ENCODE data around the gene TCN1.

Gene TCN1

GRCh38 chr11:59846556-59846955 lies 19.7 kb downstream of the TCN1 start:
- no peak for TF ChIP-seq POLR2AphosphoS5 (IDR thresholded peaks at IDR 0.05; ENCODE audit: low read depth, low read length)
- no peak for TF ChIP-seq FOXP2 (optimal IDR thresholded peaks at IDR 0.05; ENCODE audit: borderline replicate concordance, extremely low read depth, extremely low read length, insufficient read depth)
- no peak for TF ChIP-seq TAF1 (IDR thresholded peaks at IDR 0.05; ENCODE audit: borderline replicate concordance, insufficient read depth, low read length)
- TF ChIP-seq REST (IDR thresholded peaks at IDR 0.05; ENCODE audit: insufficient read depth in 1 of 2, low read depth in 2 of 2, low read length in 2 of 2): no peak
- no peak for TF ChIP-seq SIN3A (IDR thresholded peaks at IDR 0.05; ENCODE audit: borderline replicate concordance, insufficient read depth, low read length)

DNA sequence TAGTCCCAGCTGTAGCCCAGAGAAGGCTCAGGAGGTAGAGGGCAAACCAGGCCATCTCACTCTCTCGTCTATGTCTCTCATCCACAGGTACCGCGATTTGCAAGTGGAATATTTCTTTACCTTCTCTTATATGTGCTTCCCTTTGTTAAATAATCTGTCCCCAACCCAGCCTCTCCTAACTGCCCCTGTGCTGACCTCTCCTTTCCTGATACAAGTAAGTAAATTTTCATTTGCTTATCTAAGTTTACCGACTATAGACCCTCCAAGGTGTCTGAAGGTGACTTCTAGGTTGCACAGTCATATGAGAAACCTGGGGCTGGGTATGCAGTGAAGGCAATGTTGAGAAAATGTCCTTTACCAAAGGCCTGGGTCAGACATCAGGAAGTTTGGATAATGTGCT lies 20.9 kb downstream of the TCN1 start, which contains the start of gene CBLIF:
Gene CBLIF, minus strand, starts transcription at position 101 of the 400 bp plus-strand sequence. Its CDS starts 46 bp downstream, at position 55.
- TF ChIP-seq POLR2AphosphoS5 (IDR thresholded peaks at IDR 0.05; ENCODE audit: low read depth, low read length): no peak
- no peak for TF ChIP-seq FOXP2 (optimal IDR thresholded peaks at IDR 0.05; ENCODE audit: borderline replicate concordance, extremely low read depth, extremely low read length, insufficient read depth)
- no peak for TF ChIP-seq TAF1 (IDR thresholded peaks at IDR 0.05; ENCODE audit: borderline replicate concordance, insufficient read depth, low read length)
- TF ChIP-seq REST (IDR thresholded peaks at IDR 0.05; ENCODE audit: insufficient read depth in 1 of 2, low read depth in 2 of 2, low read length in 2 of 2): no peak
- no peak for TF ChIP-seq SIN3A (IDR thresholded peaks at IDR 0.05; ENCODE audit: borderline replicate concordance, insufficient read depth, low read length)

GRCh38 chr11:59842316-59842715 lies 24.0 kb downstream of the TCN1 start:
- no peak for TF ChIP-seq FOXP2 (optimal IDR thresholded peaks at IDR 0.05; ENCODE audit: borderline replicate concordance, extremely low read depth, extremely low read length, insufficient read depth)
- TF ChIP-seq TAF1 (IDR thresholded peaks at IDR 0.05; ENCODE audit: borderline replicate concordance, insufficient read depth, low read length): no peak

DNA sequence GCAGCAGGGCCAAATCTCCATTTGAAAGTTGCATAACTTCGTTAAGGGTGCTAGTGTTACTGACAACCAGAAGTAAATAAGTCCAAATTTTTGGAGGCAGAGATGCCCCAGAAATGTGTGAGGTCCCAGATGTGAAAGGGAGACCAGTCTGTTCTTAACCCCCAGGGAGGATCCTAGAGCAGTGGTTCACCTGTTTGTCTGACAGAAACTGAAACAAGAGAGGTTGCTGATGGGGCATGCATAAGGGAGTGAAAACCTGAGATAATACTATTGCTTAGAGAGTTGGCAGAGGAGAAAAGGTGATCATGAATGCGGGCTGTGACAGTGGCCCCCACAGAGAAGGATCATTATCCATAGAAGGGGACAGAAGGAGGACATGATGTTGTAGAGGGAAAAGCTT lies 24.8 kb downstream of the TCN1 start:
- TF ChIP-seq FOXP2 (optimal IDR thresholded peaks at IDR 0.05; ENCODE audit: borderline replicate concordance, extremely low read depth, extremely low read length, insufficient read depth) (no peak), REST (IDR thresholded peaks at IDR 0.05; ENCODE audit: insufficient read depth in 1 of 2, low read depth in 2 of 2, low read length in 2 of 2) (no peak), POLR2AphosphoS5 (IDR thresholded peaks at IDR 0.05; ENCODE audit: low read depth, low read length) (no peak), TAF1 (IDR thresholded peaks at IDR 0.05; ENCODE audit: borderline replicate concordance, insufficient read depth, low read length) (no peak), SIN3A (IDR thresholded peaks at IDR 0.05; ENCODE audit: borderline replicate concordance, insufficient read depth, low read length) (no peak)

DNA sequence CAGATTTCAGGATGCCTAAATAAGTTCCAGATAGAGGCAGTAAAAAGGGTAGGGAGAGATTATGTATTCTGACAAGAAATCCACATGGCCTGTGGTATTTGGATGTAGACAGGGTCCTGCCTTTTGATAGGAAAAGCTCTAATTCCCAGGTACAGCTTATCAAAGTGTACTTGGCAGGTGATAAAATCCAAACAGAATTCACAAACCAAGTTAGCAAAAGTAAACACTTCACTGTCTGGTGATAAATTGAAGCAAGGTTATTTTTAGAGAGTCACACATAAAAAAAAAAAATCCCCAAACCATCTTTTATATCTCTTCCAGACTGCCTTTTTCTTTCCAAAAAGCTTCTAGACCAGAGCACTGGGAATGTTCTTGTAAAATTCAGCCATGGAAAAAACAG lies 26.7 kb downstream of the TCN1 start:
- TF ChIP-seq POLR2AphosphoS5 (IDR thresholded peaks at IDR 0.05; ENCODE audit: low read depth, low read length) (no peak), TAF1 (IDR thresholded peaks at IDR 0.05; ENCODE audit: borderline replicate concordance, insufficient read depth, low read length) (no peak), REST (IDR thresholded peaks at IDR 0.05; ENCODE audit: insufficient read depth in 1 of 2, low read depth in 2 of 2, low read length in 2 of 2) (no peak), SIN3A (IDR thresholded peaks at IDR 0.05; ENCODE audit: borderline replicate concordance, insufficient read depth, low read length) (no peak), FOXP2 (optimal IDR thresholded peaks at IDR 0.05; ENCODE audit: borderline replicate concordance, extremely low read depth, extremely low read length, insufficient read depth) (no peak)
